ENCODE results near the gene SLC35E2B.
"Not testable (repeated sequence)": the region's sequence is repeated elsewhere in the genome, so short reads cannot be mapped to it uniquely, and the experiment has no call there.

GRCh38 chr1:1637479-1637875 is 55.1 kb downstream of the SLC35E2B start:
- TF ChIP-seq CTCF (IDR thresholded peaks at IDR 0.05; ENCODE audit: insufficient read depth, low read length); POLR2AphosphoS5 (IDR thresholded peaks at IDR 0.05; ENCODE audit: low read depth); REST (IDR thresholded peaks at IDR 0.05; ENCODE audit: insufficient replicate concordance, low read depth); GABPA (IDR thresholded peaks at IDR 0.05; ENCODE audit: low read depth): not testable (repeated sequence)

Measured in HL-60 (cell line).